Dedifferentiated amniotic fluid mesenchymal stem cell (primary cell): Measurements from ENCODE around the gene MAD2L1BP.
"Not testable (repeated sequence)": the region's sequence is repeated elsewhere in the genome, so short reads cannot be mapped to it uniquely, and the experiment has no call there.

ENCODE experiments used
- DNase-seq: peaks from one replicate; pipeline ENCODE4 v3.0.0-alpha.2; 2016; ENCODE audit errors: extremely low spot score

Gene MAD2L1BP

DNA sequence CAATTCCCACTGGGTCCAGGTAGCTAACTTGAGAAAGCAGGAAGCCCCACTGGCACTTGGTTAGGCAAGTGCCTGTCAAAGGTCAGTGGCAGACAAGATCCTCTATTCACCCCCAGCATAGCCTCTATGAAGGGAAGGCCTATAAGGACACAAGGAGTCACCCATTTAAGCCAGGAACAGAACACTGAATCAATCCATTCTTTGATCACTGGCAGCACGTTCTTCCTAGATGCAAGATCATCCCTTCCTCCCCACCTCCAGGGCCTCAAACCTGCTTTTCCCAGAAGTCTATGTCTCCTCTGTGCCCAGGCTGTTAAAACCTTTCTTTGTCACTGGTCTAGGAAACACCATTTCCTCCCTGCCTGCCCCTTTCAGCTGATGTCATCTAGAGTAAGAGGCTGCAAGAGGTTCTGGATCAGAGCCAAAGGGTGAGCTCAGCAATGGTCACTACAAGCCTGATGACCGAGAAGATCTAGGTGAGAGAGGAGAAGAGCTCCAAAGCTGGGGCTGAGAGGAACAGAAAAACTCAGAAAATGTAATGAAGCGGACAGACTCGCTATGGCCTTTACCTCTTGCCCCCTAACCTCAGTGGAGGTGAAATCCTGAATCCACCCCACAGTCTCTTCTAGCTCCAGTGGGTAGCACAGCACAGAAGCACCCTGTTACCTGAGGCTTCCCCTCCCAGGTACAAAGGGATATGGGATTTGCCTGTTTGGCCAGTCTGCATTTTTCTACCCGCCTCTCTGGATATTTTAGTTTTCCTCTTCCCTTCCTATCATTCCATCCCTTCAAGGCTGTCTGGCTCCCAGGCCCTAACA lies 8.4 kb upstream of the MAD2L1BP start:
- peak; percentile 98 for DNase-seq

- no peak for DNase-seq
Observed at GRCh38 chr6:43628393-43629103, 7.1 kb upstream of the MAD2L1BP start.

GRCh38 chr6:43629104-43629504 lies 6.5 kb upstream of the MAD2L1BP start, which contains the start of gene GTPBP2:
Gene GTPBP2 (minus strand): TSS chr6:43629264. CDS start chr6:43629162, 102 bp downstream.
- DNase-seq = peak; percentile 99

GRCh38 chr6:43629505-43630300 lies 5.9 kb upstream of the MAD2L1BP start:
- peak; percentile 98 for DNase-seq

DNA sequence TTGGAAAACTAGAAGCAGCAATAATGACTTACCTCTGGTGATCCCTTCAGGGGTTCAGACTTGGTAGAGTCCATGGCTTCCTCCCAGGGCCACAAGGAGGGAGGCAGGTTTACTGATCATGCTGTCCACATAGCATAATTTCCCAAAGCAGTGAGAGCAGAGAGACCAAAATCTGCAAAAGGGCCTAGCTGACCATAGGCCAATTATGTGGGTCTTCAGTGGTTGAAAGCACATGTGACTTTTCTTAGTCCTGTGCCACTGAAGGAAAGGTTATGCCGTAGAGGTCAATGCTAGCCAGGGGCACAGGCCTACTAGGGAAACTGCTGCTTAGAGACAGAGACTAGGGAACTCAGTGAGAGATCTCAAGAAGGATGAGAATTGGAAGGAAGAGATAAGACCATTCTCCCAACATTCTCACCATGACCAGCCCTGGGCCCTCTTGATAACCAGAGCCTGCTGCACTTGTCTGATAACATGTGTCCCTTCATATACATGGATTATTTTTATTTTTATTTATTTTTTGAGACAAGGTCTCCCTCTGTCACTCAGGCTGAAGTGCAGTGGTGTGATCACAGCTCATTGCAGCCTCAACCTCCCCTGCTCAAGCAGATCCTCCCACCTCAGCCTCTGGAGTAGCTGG lies 4.5 kb upstream of the MAD2L1BP start:
- no peak for DNase-seq

DNA sequence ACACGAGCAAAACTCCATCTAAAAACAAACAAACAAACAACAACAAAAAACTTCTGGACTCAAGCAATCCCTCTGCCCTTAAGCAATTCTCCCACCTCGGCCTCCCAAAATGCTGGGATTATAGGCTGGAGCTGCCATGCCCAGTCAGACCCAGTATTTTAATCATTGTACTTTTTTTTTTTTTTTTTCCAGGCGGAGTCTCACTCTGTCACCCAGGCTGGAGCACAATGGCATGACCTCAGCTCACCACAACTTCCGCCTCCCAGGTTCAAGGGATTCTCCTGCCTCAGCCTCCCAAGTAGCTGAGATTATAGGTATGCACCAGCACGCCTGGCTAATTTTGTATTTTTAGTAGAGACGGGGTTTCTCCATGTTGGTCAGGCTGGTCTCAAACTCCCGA lies 2.6 kb upstream of the MAD2L1BP start:
- DNase-seq = not testable (repeated sequence)

GRCh38 chr6:43634702-43635303 lies 837 bp upstream of the MAD2L1BP start:
- DNase-seq = no peak

GRCh38 chr6:43636308-43636659 lies 644 bp downstream of the MAD2L1BP start:
- no peak for DNase-seq

DNA sequence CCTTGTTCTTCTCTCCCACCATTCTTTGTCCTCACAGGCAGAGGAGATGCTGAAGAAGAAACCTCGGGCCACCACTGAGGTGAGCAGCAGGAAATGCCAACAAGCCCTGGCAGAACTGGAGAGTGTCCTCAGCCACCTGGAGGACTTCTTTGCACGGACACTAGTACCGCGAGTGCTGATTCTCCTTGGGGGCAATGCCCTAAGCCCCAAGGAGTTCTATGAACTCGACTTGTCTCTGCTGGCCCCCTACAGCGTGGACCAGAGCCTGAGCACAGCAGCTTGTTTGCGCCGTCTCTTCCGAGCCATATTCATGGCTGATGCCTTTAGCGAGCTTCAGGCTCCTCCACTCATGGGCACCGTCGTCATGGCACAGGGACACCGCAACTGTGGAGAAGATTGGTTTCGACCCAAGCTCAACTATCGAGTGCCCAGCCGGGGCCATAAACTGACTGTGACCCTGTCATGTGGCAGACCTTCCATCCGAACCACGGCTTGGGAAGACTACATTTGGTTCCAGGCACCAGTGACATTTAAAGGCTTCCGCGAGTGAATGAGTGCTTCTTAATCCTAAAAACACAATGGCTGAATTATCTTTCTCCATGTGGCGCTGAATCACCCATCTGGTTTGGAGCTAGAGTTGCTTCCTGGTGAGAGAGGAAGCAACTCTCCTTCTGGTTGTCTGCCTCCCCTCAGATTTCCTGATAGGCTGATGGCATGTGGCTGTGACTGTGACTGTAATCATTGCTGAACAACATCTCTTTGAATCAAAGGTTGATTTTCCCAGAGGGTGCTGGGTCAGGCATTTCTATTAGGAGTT lies 4.6 kb downstream of the MAD2L1BP start:
- no peak for DNase-seq

DNA sequence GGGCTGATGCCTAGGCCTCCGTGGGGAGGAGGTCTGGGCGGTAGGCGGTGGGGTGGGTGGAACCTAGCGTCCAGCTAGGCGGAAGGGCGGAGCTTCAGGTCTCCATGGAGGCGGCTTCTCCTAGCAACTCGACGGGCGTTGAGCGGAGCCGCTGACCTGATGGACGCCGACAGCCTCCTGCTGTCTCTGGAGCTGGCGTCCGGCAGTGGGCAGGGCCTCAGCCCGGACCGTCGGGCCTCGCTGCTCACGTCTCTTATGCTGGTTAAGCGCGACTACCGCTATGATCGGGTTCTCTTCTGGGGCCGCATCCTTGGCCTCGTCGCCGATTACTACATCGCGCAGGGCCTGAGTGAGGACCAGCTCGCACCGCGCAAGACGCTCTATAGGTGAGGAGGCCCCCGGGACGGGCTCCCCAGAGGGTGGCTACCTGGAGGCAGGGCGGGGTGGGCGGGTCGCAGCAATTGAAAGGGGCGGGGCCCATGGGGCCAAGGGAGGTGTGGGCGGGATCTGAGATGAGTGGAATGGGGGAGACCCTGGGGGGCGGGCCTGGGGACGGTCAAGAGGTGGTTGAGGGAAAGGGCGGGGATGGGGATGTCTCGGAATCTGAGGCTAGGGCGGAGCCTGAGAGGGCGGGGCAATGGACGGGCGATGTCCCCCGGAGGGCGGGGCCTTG lies 9.4 kb downstream of the MAD2L1BP start, which contains the start of gene RSPH9:
Gene RSPH9, plus strand, starts transcription at position 97 of the 673 bp plus-strand sequence. Its CDS starts 63 bp downstream, at position 160.
- no peak for DNase-seq

DNA sequence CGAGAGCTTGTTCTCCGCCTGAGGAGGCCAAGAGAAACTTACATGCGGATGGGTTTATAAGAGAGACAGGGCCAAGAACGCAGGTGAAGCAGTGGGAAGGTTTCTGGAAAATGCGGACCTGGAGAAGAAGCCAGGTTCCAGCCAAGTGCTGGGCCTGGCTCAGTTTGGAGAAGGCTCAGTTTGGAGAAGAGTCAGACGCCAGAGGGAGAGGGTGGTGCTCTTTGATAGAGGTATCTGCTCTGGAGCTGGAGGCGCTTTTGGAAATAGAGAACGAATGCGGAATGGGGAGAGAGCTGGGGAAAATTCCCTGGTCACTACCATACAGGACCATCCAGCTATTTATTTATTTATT lies 9.9 kb downstream of the MAD2L1BP start:
- DNase-seq = no peak

DNA sequence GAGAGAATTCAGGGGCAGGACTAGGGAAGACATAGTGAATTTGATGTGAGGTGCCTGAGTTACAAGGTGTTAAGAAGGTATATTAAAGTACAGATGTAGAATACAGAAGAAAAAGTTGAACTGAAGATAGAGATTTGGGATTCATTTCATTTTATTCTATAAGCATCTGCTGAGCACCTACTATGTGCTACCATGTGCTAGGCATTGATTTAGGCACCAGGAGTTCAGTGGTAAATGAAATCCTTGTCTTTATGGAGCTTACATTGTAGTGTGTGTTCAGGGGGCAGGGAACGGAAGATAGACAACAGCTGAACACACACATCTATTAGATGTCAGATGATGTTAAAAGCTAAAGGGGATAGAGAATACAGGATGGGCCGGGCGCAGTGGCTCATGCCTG lies 12.0 kb downstream of the MAD2L1BP start:
- DNase-seq = no peak

DNA sequence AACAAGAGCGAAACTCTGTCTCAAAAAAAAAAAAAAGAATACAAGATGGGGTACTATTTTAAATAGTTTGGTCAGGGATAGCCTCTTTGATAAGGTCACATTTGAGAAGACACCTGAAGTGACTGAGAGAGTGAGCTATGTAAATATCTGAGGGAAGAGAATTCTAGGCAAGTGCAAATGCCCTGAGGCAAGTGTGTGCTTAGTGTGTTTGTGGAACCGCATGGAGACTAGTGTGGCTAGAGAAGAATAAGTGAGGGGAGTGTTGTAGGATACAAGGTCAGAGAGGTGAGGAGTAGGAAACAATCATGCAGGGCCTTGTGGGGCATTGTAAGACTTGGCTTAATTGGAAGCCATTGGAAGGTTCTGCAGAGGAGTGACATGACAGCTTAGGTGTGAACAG lies 12.6 kb downstream of the MAD2L1BP start:
- DNase-seq = no peak

DNA sequence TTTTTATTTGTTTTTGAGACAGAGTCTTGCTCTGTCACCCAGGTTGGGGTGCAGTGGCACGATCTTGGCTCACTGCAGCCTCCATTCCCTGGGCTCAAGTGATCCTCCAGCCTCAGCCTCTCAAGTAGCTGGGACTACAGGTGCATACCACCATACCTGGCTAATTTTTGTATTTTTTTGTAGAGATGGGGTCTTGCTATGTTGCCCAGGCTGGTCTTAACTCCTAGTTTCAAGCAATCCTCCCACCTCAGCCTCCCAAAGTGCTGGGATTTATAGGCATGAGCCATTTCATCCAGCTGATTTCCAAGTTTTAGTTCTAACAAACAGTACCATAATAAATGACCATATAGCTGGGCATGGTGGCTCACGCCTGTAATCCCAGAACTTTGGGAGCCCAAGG lies 17.2 kb downstream of the MAD2L1BP start:
- DNase-seq = not testable (repeated sequence)

DNA sequence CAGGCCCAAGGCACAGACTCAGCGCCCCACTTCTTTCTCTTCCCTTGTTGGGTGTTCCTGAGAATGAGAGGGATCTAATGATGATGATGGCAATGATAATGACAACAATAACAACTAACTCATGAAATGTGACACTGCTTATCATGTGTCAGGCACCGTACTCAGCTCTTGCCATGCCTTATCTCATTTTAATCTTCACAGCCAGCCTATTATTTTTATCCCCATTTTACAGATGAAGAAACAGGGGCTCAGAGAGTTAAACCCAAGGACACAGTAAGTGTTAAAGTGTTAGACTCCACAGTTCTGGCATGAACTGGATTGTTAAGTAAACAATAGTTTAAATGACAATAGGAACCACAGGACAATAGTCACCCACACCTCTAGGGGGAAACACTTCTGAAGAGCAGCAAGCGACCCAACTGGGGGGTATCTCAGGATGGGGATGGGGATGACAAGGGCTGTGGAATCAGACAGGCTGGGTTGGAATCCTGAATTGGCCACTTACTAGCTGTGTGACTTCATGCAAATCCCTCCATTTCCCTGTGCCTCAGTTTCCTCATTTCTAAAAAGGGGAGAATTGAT lies 21.7 kb downstream of the MAD2L1BP start:
- no peak for DNase-seq

DNA sequence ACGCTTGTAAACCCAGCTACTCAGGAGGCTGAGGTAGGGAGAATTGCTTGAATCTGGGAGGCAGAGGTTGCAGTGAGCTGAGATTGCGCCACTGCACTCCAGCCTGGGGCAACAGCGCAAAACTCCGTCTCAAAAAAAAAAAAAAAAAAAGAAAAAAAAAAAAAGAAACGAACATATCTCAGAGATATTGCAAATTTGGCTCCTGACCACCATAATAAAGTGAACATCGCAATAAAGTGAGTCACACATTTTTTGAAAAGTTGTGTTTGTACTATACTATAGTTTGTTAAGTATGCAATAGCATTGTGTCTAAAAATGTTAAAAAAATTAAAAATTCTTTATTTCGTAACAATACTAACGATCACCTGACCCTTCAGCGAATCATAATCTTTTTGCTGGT lies 22.5 kb downstream of the MAD2L1BP start:
- DNase-seq = no peak

GRCh38 chr6:43662948-43663347 lies 27.3 kb downstream of the MAD2L1BP start:
- DNase-seq = not testable (repeated sequence)

DNA sequence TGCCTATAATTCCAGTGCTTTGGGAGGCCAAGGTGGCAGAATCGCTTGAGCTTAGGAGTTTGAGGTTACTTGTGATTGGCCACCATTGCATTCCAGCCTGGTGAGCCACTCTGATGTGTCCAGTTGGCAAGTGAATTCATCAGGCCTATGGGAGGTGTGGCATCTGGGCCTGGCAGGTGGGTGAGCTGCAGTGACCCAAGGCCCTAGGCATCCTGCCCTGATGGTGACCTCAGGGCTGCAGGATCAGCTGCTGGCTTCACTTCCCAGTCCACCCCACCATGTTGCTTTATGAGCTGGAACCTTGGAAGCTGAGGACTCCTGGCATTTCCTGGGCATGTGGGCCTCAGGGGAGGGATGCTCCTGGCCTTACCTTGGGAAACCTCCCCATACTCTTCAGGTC lies 29.7 kb downstream of the MAD2L1BP start:
- DNase-seq = no peak

GRCh38 chr6:43666196-43666920 lies 30.7 kb downstream of the MAD2L1BP start:
- DNase-seq = no peak
